ENCODE measurements around the gene MYZAP. TPM values are rescaled to one million over a fixed set of nuclear protein-coding genes. Genes with fewer than 3 reads are reported as not detected.

MYZAP gene
- total RNA-seq, 1 experiment from 2014 or later: 0.68 TPM

GRCh38 chr15:57557810-57558209, 33.9 kb upstream of the MYZAP start (continued):
- TF ChIP-seq ARID4B (CRISPR knock-in tag; IDR thresholded peaks at IDR 0.05; ENCODE audit: borderline replicate concordance): no peak

GRCh38 chr15:57559875-57560274, 31.8 kb upstream of the MYZAP start:
- CTCF ChIA-PET: interaction anchor here (0.5 to 2.8 kb wide), 39 partner anchors 9 to 650 kb away, joined by 3 to 21 read pairs (median 4); partner anchors contain the start of genes MYZAP and POLR2M
- no peaks in the 10 kb centered on the region for H3K27me3 Mint-ChIP-seq (ENCODE audit: low read depth)
- POLR2A ChIA-PET: no interaction called here
- ATAC-seq: peak; percentile 82
- H3K36me3 Mint-ChIP-seq: no peaks in the 10 kb centered on the region
- TF ChIP-seq ERG (CRISPR knock-in tag; IDR thresholded peaks at IDR 0.05): no peak
- TF ChIP-seq OVOL2 (CRISPR knock-in tag; IDR thresholded peaks at IDR 0.05; ENCODE audit: borderline replicate concordance): no peak
- no peak for TF ChIP-seq GRHL2 (CRISPR knock-in tag; IDR thresholded peaks at IDR 0.05; ENCODE audit: insufficient replicate concordance, severe bottlenecking)
- TF ChIP-seq NR3C1 (CRISPR knock-in tag; conservative IDR thresholded peaks at IDR 0.05; ENCODE audit: low read depth): no peak
- TF ChIP-seq CTCF (IDR thresholded peaks at IDR 0.05): peak; percentile 99
- no peak for TF ChIP-seq JUN (CRISPR knock-in tag; IDR thresholded peaks at IDR 0.05)
- DNase-seq (ENCODE audit: low spot score): peak; percentile 87
- H3K4me1 Mint-ChIP-seq: peaks cover 4% of the 10 kb centered on the region; the same call in 1 of the 2 replicates
- no peak overlapping the region for H3K4me3 Mint-ChIP-seq
- no peak overlapping the region for H3K27ac Mint-ChIP-seq
- H3K9me3 Mint-ChIP-seq: no peaks in the 10 kb centered on the region

GRCh38 chr15:57561041-57561711, 30.5 kb upstream of the MYZAP start:
- H3K4me1 Mint-ChIP-seq: peaks cover 8% of the 10 kb centered on the region
- no peak overlapping the region for H3K4me3 Mint-ChIP-seq
- ChIA-PET POLR2A (no interaction called here), CTCF (interaction anchor here (0.8 to 2.8 kb wide), 7 partner anchors 15 to 221 kb away, joined by 3 to 21 read pairs (median 10); partner anchors contain the start of genes MYZAP and POLR2M)
- no peaks in the 10 kb centered on the region for H3K36me3 Mint-ChIP-seq
- ATAC-seq (peak; percentile 88), DNase-seq (ENCODE audit: low spot score) (peak; percentile 66)
- H3K27ac Mint-ChIP-seq: no peak overlapping the region
- no peaks in the 10 kb centered on the region for H3K27me3 Mint-ChIP-seq (ENCODE audit: low read depth)
- TF ChIP-seq FOXK1 (CRISPR knock-in tag; IDR thresholded peaks at IDR 0.05) (no peak), CTCF (IDR thresholded peaks at IDR 0.05) (peak; percentile 86)
- H3K9me3 Mint-ChIP-seq: no peaks in the 10 kb centered on the region
